Neural cell (in vitro differentiated cells): ENCODE measurements around the gene MANBA. TPM values are rescaled to one million over a fixed set of nuclear protein-coding genes. Genes with fewer than 3 reads are reported as not detected.

Source experiments
- H2AFZ ChIP-seq: fragments of 200-600, 300-800 bp; sonication (generic), shearing (Covaris generic); 2 replicates; pipeline ENCODE4 v1.6.0; 2014; ENCODE audit warnings: low read depth, mild to moderate bottlenecking, antibody characterized with exemption, low read length, moderate library complexity
- H3F3A ChIP-seq: fragments of 200-600 bp; shearing (Covaris generic); 2 replicates; pipeline ENCODE4 v1.6.1; 2016; ENCODE audit warnings: mild to moderate bottlenecking, moderate library complexity, mixed read lengths, antibody characterized with exemption, low read length; ENCODE audit not compliant: insufficient read depth, poor library complexity, severe bottlenecking
- H3K27ac ChIP-seq: fragments of 200-600, 300-800 bp; sonication (generic), shearing (Covaris generic); 2 replicates; pipeline ENCODE4 v1.5.1; 2014; ENCODE audit warnings: mild to moderate bottlenecking, low read length, moderate library complexity
- H3K27me3 ChIP-seq: fragments of 300-800, 200-600 bp; sonication (generic), shearing (Covaris generic); 2 replicates; pipeline ENCODE4 v1.6.0; 2014; ENCODE audit warnings: mild to moderate bottlenecking, low read depth, low read length, moderate library complexity; ENCODE audit not compliant: insufficient read depth
- H3K36me3 ChIP-seq: fragments of 300-800, 200-600 bp; sonication (generic), shearing (Covaris generic); 2 replicates; pipeline ENCODE4 v1.5.1; 2014; ENCODE audit warnings: mild to moderate bottlenecking, antibody characterized with exemption, low read length, moderate library complexity; ENCODE audit not compliant: insufficient read depth
- H3K4me2 ChIP-seq: fragments of 300-800, 200-600 bp; sonication (generic), shearing (Covaris generic); 2 replicates; pipeline ENCODE4 v1.6.0; 2014; ENCODE audit warnings: mild to moderate bottlenecking, low read length
- H3K4me3 ChIP-seq: fragments of 300-800, 200-600 bp; sonication (generic), shearing (Covaris generic); 2 replicates; pipeline ENCODE4 v1.5.1; 2014; ENCODE audit warnings: mild to moderate bottlenecking, low read length, moderate library complexity
- H3K79me2 ChIP-seq: fragments of 200-600 bp; shearing (Covaris generic); replicated peaks from 2 replicates; pipeline ENCODE4 v1.6.0; 2014; ENCODE audit warnings: mild to moderate bottlenecking, low read length, moderate library complexity; ENCODE audit not compliant: insufficient read depth
- H3K9ac ChIP-seq: fragments of 300-800, 200-600 bp; sonication (generic), shearing (Covaris generic); 2 replicates; pipeline ENCODE4 v1.6.1; 2016; ENCODE audit warnings: mild to moderate bottlenecking, low read length, mixed read lengths
- H3K9me2 ChIP-seq: fragments of 200-600 bp; shearing (Covaris generic); 2 replicates; pipeline ENCODE4 v1.6.1; 2016; ENCODE audit warnings: mild to moderate bottlenecking, low read length, mixed read lengths; ENCODE audit not compliant: insufficient read depth
- H3K9me3 ChIP-seq: fragments of 200-600, 300-800 bp; sonication (generic), shearing (Covaris generic); 2 replicates; pipeline ENCODE4 v1.6.1; 2016; ENCODE audit warnings: mild to moderate bottlenecking, mixed run types, low read length, moderate library complexity, mixed read lengths
- H4K20me1 ChIP-seq: fragments of 200-600 bp; shearing (Covaris generic); 2 replicates; pipeline ENCODE4 v1.6.1; 2016; ENCODE audit warnings: mild to moderate bottlenecking, mixed run types; ENCODE audit not compliant: insufficient read depth
- EP300 ChIP-seq: fragments of 450-650 bp; conservative IDR thresholded peaks from 2 replicates; pipeline ENCODE4 v1.6.1; 2014; ENCODE audit warnings: antibody characterized with exemption, mild to moderate bottlenecking, moderate library complexity; ENCODE audit not compliant: poor library complexity, severe bottlenecking
- EZH2 ChIP-seq: fragments of 200-600, 300-800 bp; shearing (Covaris generic), sonication (generic); IDR thresholded peaks from 2 replicates; pipeline ENCODE4 v1.6.1; 2014; ENCODE audit warnings: antibody characterized with exemption, low read length, borderline replicate concordance, mild to moderate bottlenecking; ENCODE audit not compliant: insufficient read depth, poor library complexity, severe bottlenecking
- MXI1 ChIP-seq: fragments of 450-650 bp; conservative IDR thresholded peaks from 2 replicates; pipeline ENCODE4 v1.6.1; 2014; ENCODE audit warnings: antibody characterized with exemption, mild to moderate bottlenecking; ENCODE audit not compliant: poor library complexity, severe bottlenecking
- POLR2AphosphoS5 ChIP-seq: IDR thresholded peaks from 2 replicates; pipeline ENCODE4 v1.6.1; 2012
- RAD21 ChIP-seq: fragments of 450-650 bp; conservative IDR thresholded peaks from 2 replicates; pipeline ENCODE4 v1.6.1; 2014; ENCODE audit warnings: antibody characterized with exemption, mild to moderate bottlenecking, moderate library complexity
- REST ChIP-seq: IDR thresholded peaks from 2 replicates; pipeline ENCODE4 v1.6.1; 2012; ENCODE audit warnings: borderline replicate concordance
- SMC3 ChIP-seq: fragments of 450-650 bp; conservative IDR thresholded peaks from 2 replicates; pipeline ENCODE4 v1.6.1; 2014; ENCODE audit warnings: antibody characterized with exemption, mild to moderate bottlenecking, moderate library complexity; ENCODE audit not compliant: poor library complexity
- TAF1 ChIP-seq: IDR thresholded peaks from 2 replicates; pipeline ENCODE4 v1.6.1; 2012; ENCODE audit warnings: low read depth
- polyA plus RNA-seq: library from polyadenylated mRNA; depleted of rRNA; stranded (reverse); fragments of >200 nt; gene quantifications from 2 replicates; pipeline ENCODE4 v1.2.3, GENCODE V29; 2014

MANBA gene
- polyA plus RNA-seq, 1 donor from 2014 or later: 43.8 TPM

- H3K27ac ChIP-seq: no peak overlapping the region
- TF ChIP-seq SMC3 (no peak), REST (no peak), RAD21 (no peak)
- H4K20me1 ChIP-seq: peaks cover 1% of the 10 kb centered on the region
- H3F3A ChIP-seq: no peaks in the 10 kb centered on the region
- no peak overlapping the region for H3K4me2 ChIP-seq
- peaks cover 52% of the 10 kb centered on the region for H3K79me2 ChIP-seq
- H3K9me3 ChIP-seq: no peaks in the 10 kb centered on the region
- H3K27me3 ChIP-seq: no peaks in the 10 kb centered on the region
- no peaks in the 10 kb centered on the region for H3K9me2 ChIP-seq
- H3K9ac ChIP-seq: no peak overlapping the region
- no peak overlapping the region for H2AFZ ChIP-seq
- H3K36me3 ChIP-seq: peaks cover 5% of the 10 kb centered on the region
- H3K4me3 ChIP-seq: no peak overlapping the region
Observed at GRCh38 chr4:102807345-102807744, 46.6 kb upstream of the MANBA start.

GRCh38 chr4:102799816-102800215, 39.0 kb upstream of the MANBA start:
- Histone ChIP-seq H3K27me3 (no peaks in the 10 kb centered on the region), H4K20me1 (no peaks in the 10 kb centered on the region), H3K36me3 (peaks cover 16% of the 10 kb centered on the region), H3F3A (no peaks in the 10 kb centered on the region), H3K4me3 (no peak overlapping the region), H3K9me2 (no peaks in the 10 kb centered on the region), H2AFZ (no peak overlapping the region), H3K79me2 (peaks cover 16% of the 10 kb centered on the region), H3K4me2 (no peak overlapping the region), H3K9ac (no peak overlapping the region), H3K27ac (no peak overlapping the region), H3K9me3 (no peaks in the 10 kb centered on the region)
- TF ChIP-seq POLR2AphosphoS5 (no peak), TAF1 (no peak), EP300 (no peak)

- H3K9me2 ChIP-seq: no peaks in the 10 kb centered on the region
- peaks cover 18% of the 10 kb centered on the region for H3K36me3 ChIP-seq
- TF ChIP-seq EP300 (no peak), SMC3 (no peak)
- H3K79me2 ChIP-seq: peaks cover 4% of the 10 kb centered on the region
- no peak overlapping the region for H3K4me3 ChIP-seq
- H3K9ac ChIP-seq: no peak overlapping the region
- H2AFZ ChIP-seq: no peak overlapping the region
- no peak overlapping the region for H3K4me2 ChIP-seq
- H3K27ac ChIP-seq: no peak overlapping the region
- H4K20me1 ChIP-seq: no peaks in the 10 kb centered on the region
- H3K9me3 ChIP-seq: no peaks in the 10 kb centered on the region
- no peaks in the 10 kb centered on the region for H3K27me3 ChIP-seq
- no peaks in the 10 kb centered on the region for H3F3A ChIP-seq
Observed at GRCh38 chr4:102794999-102795398, 34.2 kb upstream of the MANBA start.

- Histone ChIP-seq H3F3A (no peaks in the 10 kb centered on the region), H3K4me2 (no peak overlapping the region), H3K27ac (no peak overlapping the region), H3K79me2 (no peaks in the 10 kb centered on the region), H3K4me3 (no peak overlapping the region), H3K9ac (no peak overlapping the region), H3K9me3 (no peaks in the 10 kb centered on the region), H3K9me2 (no peaks in the 10 kb centered on the region), H3K27me3 (no peaks in the 10 kb centered on the region), H4K20me1 (no peaks in the 10 kb centered on the region), H2AFZ (no peak overlapping the region), H3K36me3 (peaks cover 6% of the 10 kb centered on the region)
- no peak for TF ChIP-seq MXI1
- TF ChIP-seq EZH2: no peak
- no peak for TF ChIP-seq SMC3
- no peak for TF ChIP-seq POLR2AphosphoS5
- TF ChIP-seq TAF1: no peak
- TF ChIP-seq REST: no peak
- no peak for TF ChIP-seq RAD21
- TF ChIP-seq EP300: no peak
Observed at GRCh38 chr4:102792361-102792936, 31.7 kb upstream of the MANBA start.
